ENCODE results near the gene STAG3.

DNA sequence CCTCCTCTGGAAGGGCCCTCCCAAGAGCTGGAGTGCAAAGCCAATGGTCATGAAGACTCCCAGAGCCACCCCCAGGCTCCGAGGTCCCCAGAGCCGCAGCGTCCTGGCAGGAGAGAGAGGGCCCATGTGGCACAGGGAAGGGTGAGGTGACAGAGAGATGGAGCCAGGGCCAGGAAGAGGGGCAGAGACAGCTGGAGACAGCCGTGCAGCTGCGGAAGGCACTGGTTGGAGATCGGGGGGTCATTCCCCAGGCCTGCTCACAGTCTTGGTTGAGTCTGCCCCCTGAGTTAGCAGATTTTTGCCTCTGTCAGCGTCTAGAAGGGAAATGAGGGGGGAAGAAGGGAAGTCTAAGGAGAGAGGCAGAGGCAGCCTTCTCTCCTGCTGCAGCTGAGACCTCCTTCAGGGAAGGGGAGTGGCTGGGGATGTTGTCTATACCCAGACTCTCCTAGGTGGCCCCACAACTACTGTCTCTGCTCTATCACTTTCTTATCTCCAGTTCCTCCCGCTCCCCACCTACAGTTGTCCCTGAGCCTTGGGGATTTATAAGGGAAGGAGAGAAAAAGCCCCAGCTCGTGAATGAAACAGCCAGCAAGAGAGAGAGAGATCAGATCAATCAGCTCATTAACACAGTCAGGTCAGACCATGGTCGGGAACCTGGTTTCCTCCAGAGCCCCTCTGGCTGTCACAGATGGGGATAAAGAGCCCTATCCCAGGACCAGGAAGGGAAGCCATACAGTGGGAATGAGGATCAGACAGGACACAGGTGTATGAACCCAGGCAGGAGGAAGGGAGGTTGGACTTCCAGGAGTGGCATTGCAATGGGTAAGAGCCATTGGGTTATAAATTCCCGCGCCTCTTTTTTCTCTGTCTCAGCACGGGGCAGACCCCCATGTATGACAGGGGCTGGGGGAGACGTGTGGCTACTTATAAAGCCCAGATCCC is 10.5 kb upstream of the STAG3 start:
- TF ChIP-seq, protein P1, sequence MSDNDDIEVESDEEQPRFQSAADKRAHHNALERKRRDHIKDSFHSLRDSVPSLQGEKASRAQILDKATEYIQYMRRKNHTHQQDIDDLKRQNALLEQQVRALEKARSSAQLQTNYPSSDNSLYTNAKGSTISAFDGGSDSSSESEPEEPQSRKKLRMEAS (IDR thresholded peaks at IDR 0.05; ENCODE audit: low read depth, low read length), result no peak
- TF ChIP-seq, protein P2, sequence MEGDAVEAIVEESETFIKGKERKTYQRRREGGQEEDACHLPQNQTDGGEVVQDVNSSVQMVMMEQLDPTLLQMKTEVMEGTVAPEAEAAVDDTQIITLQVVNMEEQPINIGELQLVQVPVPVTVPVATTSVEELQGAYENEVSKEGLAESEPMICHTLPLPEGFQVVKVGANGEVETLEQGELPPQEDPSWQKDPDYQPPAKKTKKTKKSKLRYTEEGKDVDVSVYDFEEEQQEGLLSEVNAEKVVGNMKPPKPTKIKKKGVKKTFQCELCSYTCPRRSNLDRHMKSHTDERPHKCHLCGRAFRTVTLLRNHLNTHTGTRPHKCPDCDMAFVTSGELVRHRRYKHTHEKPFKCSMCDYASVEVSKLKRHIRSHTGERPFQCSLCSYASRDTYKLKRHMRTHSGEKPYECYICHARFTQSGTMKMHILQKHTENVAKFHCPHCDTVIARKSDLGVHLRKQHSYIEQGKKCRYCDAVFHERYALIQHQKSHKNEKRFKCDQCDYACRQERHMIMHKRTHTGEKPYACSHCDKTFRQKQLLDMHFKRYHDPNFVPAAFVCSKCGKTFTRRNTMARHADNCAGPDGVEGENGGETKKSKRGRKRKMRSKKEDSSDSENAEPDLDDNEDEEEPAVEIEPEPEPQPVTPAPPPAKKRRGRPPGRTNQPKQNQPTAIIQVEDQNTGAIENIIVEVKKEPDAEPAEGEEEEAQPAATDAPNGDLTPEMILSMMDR (IDR thresholded peaks at IDR 0.05 in 2 of 3, conservative IDR thresholded peaks at IDR 0.05 in 1 of 3; ENCODE audit: control insufficient read depth in 2 of 3, extremely low read depth in 1 of 3, insufficient read depth in 1 of 3, low read depth in 3 of 3, low read length in 3 of 3), result no peak
- TF ChIP-seq SP1 (IDR thresholded peaks at IDR 0.05; ENCODE audit: low read depth, low read length), result no peak
- no peak for TF ChIP-seq POLR2A (IDR thresholded peaks at IDR 0.05; ENCODE audit: low read depth, low read length)
- no peak for TF ChIP-seq SPI1 (IDR thresholded peaks at IDR 0.05; ENCODE audit: borderline replicate concordance, insufficient read depth, low read depth, low read length)
- TF ChIP-seq EP300 (IDR thresholded peaks at IDR 0.05; ENCODE audit: borderline replicate concordance in 1 of 2, control insufficient read depth in 1 of 2, low read depth in 2 of 2, low read length in 2 of 2), result no peak
- TF ChIP-seq, protein P3, sequence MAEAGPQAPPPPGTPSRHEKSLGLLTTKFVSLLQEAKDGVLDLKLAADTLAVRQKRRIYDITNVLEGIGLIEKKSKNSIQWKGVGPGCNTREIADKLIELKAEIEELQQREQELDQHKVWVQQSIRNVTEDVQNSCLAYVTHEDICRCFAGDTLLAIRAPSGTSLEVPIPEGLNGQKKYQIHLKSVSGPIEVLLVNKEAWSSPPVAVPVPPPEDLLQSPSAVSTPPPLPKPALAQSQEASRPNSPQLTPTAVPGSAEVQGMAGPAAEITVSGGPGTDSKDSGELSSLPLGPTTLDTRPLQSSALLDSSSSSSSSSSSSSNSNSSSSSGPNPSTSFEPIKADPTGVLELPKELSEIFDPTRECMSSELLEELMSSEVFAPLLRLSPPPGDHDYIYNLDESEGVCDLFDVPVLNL (IDR thresholded peaks at IDR 0.05; ENCODE audit: low read depth, low read length), result no peak
- no peak for TF ChIP-seq DPF2 (IDR thresholded peaks at IDR 0.05)
- TF ChIP-seq, protein P4, sequence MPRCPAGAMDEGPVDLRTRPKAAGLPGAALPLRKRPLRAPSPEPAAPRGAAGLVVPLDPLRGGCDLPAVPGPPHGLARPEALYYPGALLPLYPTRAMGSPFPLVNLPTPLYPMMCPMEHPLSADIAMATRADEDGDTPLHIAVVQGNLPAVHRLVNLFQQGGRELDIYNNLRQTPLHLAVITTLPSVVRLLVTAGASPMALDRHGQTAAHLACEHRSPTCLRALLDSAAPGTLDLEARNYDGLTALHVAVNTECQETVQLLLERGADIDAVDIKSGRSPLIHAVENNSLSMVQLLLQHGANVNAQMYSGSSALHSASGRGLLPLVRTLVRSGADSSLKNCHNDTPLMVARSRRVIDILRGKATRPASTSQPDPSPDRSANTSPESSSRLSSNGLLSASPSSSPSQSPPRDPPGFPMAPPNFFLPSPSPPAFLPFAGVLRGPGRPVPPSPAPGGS (IDR thresholded peaks at IDR 0.05; ENCODE audit: borderline replicate concordance, insufficient read depth, low read depth, low read length, poor library complexity, severe bottlenecking), result no peak
